Central memory CD4-positive, alpha-beta T cell (primary cell): Measurements from ENCODE around the gene MATN1.

ENCODE experiments used
- DNase-seq: peaks from one replicate; pipeline ENCODE4 v3.0.0; 2022

Gene MATN1

DNA sequence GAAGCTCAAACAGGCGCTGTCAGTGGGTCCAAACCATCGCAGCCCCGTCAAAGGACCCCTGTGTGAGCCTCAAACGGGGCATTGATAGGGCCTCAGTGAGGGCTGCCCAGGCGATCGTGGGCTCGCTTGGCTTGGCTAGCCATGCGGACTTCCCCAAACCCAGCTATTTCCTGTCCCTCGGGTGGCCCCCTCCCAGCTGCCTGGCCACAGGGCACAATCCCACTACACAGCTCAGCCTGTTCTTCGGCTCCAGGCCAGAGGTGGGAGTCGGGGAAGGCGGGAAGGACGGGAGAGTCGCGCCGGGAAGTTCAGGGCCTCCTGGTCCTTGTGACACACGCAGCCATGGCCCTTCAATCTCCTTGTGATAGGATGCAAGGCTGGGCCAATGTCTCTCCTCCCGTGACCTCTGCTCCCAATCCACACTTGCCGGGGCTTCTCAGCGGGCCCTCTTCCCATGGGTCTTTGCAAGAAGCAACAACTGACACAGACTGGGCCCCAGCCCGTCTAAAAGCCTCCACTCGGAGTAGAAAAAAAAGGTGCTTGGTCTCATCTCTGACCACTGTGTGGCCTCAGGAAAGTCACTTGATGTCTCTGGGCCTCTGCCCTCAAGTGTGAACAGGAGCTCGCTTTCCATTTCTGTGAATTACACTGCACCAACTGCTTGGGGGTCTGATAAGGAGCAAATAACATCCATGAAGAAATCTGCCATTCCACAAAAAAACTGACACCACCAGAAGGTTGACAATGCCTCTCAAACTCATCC is 7.1 kb upstream of the MATN1 start:
- DNase-seq: no peak

GRCh38 chr1:30729901-30730300 is 6.5 kb upstream of the MATN1 start:
- DNase-seq: no peak

DNA sequence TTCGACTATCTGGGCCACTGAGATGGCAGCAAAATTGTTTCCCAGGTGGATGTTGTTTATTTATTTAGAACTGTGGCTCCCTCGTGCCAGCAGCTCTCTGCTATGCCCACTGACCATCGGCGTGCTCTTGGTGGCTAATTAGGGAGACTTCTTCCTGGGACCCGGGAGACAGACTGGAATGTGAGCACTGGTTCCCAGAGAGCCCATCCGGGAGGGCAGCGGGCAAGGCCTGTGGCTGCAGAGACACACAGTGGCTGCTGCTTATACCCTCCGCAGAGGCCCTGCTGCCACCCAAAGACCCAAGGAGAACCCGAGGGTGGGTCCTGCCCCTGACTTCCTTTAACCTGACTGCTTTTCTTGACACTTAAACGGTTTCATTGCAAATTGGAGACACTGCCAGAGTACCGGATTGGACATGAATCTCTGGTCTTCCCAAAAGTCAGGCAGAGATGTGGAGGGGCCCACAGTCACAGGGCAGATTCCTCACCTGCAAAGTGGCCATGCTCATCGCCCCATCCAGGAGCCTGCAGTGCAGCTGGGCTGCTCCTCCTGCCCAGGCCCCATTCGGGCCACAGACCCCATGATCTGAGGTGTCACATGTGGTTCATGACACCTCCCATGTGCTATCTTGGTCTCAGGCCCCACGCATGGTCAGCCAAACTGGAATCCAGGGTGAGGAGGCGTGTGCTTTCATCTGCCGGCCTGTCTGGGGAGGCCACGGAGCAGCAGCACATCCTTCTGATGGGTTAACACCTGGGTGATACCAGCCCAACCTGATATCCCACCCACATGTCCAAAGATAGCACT is 5.7 kb upstream of the MATN1 start:
- no peak for DNase-seq

GRCh38 chr1:30728340-30728739 is 5.0 kb upstream of the MATN1 start:
- DNase-seq: no peak

GRCh38 chr1:30727824-30728223 is 4.4 kb upstream of the MATN1 start:
- no peak for DNase-seq

DNA sequence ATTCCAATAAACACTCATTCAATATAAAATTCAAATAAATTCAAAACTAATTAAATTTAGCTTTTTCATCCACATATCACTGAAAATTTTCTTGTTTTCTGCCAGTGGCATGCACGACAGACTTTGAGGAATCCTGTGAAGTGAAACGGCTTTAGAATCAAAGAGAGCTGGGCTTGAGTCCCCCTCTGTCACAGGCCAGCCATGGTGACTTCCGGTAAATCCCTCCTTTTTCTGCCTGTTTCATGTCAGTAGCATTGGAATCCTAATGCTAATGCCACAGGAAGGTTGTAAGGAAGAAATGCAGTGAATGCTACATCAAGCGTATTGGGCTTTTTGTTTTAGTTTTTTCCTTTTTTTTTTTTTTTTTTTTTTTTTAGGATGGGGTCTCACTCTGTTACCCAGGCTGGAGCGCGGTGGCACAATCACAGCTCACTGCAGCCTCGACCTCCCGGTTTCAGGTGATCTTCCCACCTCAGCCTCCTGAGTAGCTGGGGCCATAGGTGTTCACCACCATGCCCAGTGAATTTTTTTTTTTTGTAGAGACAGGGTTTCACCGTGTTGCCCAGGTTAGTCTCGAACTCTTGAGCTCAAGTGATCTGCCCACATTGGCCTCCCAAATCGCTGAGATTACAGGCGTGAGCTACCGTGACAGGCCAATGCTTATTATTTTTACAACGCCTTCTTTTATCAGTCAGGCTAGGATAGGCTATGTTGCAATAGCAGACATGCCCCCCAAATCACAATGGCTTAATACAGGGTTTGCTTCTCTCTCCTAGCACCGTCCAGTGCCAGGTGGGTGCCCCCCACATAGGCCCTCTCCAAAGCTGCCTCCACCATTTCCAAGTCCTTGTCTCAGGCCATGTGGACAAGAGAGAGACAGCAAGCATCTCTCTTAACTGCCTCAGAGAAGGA is 3.6 kb upstream of the MATN1 start:
- DNase-seq: no peak

GRCh38 chr1:30726236-30726635 is 2.9 kb upstream of the MATN1 start:
- DNase-seq: no peak

DNA sequence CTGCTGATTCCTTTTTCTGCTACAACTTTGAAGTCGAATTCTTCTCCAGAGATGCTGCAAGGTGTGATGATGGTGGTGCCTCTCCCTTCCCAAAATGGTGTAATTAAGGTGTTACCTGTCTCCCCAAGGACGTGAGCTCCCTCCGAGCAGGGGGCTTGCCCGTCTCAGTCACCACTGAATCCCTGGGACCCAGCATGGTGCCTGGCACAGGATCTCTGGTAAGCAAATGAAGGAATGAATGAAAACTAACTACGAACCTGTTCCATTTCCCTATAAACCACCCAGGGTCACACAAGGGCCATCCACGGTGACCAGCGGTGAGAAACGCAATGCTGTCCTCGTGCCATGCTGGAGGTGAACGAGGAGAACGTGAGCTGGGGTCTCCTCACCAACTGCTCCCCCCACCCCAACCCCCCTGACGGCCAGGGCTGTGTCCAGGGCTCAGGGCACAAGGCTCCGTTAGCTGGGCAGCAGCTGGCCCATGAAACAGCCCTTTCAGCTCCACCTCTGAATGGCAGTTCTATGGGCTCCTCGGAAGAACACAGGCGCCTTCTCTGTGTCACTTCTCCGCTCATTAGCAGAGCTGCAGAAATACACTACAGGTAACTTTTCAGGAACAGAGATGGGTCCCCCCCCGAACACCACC is 2.2 kb upstream of the MATN1 start:
- DNase-seq: no peak

DNA sequence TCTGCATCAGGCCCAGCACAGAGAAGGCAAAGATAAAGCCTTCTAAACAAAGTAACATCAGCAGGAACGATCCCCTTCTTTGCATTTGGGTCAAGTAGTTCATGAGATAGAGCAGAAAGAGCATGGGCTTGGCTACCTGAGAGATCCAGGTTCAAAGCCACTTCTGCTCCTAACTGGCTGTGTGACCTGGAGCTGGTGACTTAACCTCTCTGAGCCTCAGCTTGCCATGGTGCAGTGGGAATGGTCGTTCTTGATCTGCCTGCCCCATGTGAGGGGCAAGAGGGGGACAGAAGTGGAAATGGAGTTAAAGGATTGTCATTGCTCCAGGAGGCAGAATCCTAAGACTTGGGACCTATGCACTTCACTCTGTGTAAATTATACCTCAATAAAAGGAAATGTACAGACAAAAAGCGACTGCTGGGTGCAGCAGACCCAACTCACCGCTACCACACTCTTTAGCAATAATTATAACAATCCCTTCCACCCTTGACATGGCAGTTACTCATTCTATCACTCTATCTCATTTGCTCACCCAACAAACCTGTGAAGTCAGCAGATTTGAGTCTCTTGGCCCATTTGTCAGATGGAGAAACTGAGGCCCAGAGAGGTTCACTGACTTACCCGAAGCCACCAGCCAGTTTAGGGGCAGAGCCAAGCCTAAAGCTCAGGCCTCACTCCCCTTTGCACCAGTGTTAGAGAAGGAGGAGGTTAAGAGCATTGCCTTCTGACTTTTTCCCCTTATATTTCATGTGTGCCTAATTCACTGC is 1.5 kb upstream of the MATN1 start:
- no peak for DNase-seq

GRCh38 chr1:30724175-30724574 is 790 bp upstream of the MATN1 start:
- no peak for DNase-seq

- DNase-seq: no peak
Measured at GRCh38 chr1:30721812-30722537, 1.4 kb downstream of the MATN1 start.

GRCh38 chr1:30721341-30721793 is 2.0 kb downstream of the MATN1 start:
- DNase-seq: no peak

DNA sequence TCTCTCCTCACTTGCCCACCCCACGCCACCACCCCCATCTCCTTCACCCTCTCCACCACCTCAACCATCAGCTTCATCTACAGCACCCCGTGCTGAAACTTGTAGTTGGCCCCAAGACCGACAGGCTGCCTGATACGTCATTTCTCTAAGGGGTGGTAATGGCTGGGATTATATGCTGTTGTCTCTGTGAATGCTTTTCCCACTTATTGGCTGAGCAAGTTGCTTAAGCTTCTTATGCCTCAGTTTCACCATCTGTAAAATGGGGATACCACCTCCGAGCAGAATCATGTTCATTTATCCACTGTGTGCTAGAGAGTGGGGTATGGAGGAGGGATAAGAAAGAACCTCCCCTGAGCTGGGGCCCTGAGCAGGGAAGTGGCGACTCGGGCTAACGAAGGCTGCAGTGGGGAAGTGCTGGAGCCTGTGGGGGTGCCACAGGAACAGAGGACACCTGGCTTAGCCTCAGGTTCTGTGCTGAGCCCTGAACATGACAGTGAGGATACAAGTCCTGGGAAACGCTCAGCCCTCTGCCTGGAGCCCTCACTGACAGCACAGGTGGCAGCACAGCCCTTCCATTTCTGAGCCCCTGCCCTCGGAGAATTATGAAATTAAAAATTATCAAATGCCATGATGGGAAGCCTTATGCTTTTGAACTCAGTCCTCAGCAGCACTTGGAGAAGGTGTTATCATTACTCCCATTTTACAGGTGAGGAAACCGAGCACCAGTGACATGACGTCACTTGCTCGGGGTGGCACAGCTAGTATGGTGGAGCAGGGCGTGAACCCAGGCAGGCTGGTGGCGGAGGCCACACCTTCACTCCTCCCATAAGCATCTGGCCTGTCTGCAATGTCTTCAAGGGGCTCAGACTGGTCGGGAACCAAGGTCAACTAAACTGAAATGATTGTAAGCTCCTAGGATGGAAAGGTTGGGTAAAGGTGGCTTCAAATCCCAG is 2.8 kb downstream of the MATN1 start:
- no peak for DNase-seq

- no peak for DNase-seq
Measured at GRCh38 chr1:30719406-30720270, 3.7 kb downstream of the MATN1 start.

GRCh38 chr1:30718636-30719405 is 4.6 kb downstream of the MATN1 start:
- peak; percentile 96 for DNase-seq

GRCh38 chr1:30718091-30718635 is 5.2 kb downstream of the MATN1 start:
- DNase-seq: peak; percentile 99

DNA sequence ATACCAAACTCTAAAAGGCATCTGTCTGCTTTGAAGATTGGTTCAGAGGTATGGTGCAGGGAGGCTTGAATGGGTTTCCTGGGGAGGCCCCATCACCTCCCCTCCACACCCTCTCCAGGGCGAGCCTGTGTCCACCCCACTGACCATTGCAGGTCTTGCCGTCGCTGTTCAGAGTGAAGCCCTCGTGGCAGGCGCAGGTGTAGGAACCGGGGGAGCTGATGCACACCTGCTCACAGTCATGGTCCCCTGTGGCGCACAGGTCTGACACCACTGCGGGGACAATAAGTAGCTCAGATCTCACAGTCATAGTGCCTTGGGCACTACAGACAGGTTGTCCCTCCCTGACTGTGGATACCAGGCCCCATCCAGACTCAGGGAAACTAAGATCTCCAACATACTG is 6.7 kb downstream of the MATN1 start:
- DNase-seq: no peak

DNA sequence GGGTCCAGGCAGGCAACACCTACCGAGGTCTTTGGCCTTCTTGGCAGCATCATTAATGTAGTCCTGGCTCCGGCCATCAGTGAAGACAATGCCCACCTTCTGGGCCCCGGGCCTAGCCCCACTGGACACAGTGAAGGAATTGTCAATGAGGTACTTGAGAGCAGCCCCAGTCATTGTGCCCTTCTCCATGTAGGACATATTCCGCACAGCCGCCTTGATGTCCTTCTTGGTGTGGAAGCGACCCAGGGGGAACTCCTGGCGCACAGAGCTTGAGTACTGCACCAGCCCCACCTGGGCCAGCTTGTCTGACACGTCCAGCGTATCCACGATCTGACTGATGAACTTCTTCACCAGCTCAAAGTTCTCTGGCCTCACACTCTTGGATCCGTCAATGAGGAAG is 7.5 kb downstream of the MATN1 start:
- no peak for DNase-seq
